ENCODE data around the gene POLR2B.

POLR2B gene

GRCh38 chr4:57074744-57075143, 96.0 kb downstream of the POLR2B start:
- Histone ChIP-seq H3K27ac (ENCODE audit: low read length) (no peak overlapping the region), H3K9me3 (ENCODE audit: control insufficient read depth, low read depth, low read length) (no peaks in the 10 kb centered on the region), H3K4me1 (ENCODE audit: control insufficient read depth, low read depth, low read length) (peaks cover 17% of the 10 kb centered on the region), H3K36me3 (ENCODE audit: control insufficient read depth, low read depth, low read length) (no peaks in the 10 kb centered on the region), H3K27me3 (ENCODE audit: control insufficient read depth, insufficient read depth, low read length) (no peaks in the 10 kb centered on the region), H3K4me3 (ENCODE audit: low read length) (no peak overlapping the region), H3K9ac (ENCODE audit: low read length) (no peak overlapping the region)

- no peak overlapping the region for H3K27ac ChIP-seq (ENCODE audit: low read length)
- no peak overlapping the region for H3K4me3 ChIP-seq (ENCODE audit: low read length)
- H3K9me3 ChIP-seq (ENCODE audit: control insufficient read depth, low read depth, low read length) = no peaks in the 10 kb centered on the region
- no peaks in the 10 kb centered on the region for H3K27me3 ChIP-seq (ENCODE audit: control insufficient read depth, insufficient read depth, low read length)
- H3K36me3 ChIP-seq (ENCODE audit: control insufficient read depth, low read depth, low read length) = no peaks in the 10 kb centered on the region
- peaks cover 17% of the 10 kb centered on the region for H3K4me1 ChIP-seq (ENCODE audit: control insufficient read depth, low read depth, low read length)
- H3K9ac ChIP-seq (ENCODE audit: low read length) = no peak overlapping the region
Measured at GRCh38 chr4:57075367-57075766, 96.7 kb downstream of the POLR2B start.

DNA sequence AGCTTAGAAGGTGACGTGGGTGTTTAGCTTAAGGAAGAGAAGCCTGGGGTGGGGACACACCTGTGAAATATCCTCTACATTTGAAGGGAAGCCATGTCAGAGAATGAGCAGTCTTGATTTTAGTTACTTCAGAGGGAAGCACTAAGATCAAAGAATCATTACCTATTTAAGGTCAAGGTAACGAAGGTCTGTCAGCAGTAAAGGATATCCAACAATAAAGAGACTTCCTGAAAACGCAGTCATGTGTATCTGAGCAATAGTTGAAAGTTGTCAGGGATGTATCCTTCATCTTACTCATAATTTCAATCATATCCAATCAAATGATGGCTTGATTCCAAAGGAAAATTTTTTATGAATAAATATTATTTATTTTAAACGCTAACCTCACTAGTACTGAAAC, 98.0 kb downstream of the POLR2B start:
- H3K4me1 ChIP-seq (ENCODE audit: control insufficient read depth, low read depth, low read length) = peaks cover 17% of the 10 kb centered on the region
- H3K36me3 ChIP-seq (ENCODE audit: control insufficient read depth, low read depth, low read length) = no peaks in the 10 kb centered on the region
- H3K4me3 ChIP-seq (ENCODE audit: low read length) = no peak overlapping the region
- H3K27ac ChIP-seq (ENCODE audit: low read length) = no peak overlapping the region
- no peak overlapping the region for H3K9ac ChIP-seq (ENCODE audit: low read length)
- H3K9me3 ChIP-seq (ENCODE audit: control insufficient read depth, low read depth, low read length) = no peaks in the 10 kb centered on the region
- no peaks in the 10 kb centered on the region for H3K27me3 ChIP-seq (ENCODE audit: control insufficient read depth, insufficient read depth, low read length)

- Histone ChIP-seq H3K9me3 (ENCODE audit: control insufficient read depth, low read depth, low read length) (no peaks in the 10 kb centered on the region), H3K27ac (ENCODE audit: low read length) (no peak overlapping the region), H3K4me1 (ENCODE audit: control insufficient read depth, low read depth, low read length) (peaks cover 17% of the 10 kb centered on the region), H3K36me3 (ENCODE audit: control insufficient read depth, low read depth, low read length) (no peaks in the 10 kb centered on the region), H3K9ac (ENCODE audit: low read length) (no peak overlapping the region), H3K4me3 (ENCODE audit: low read length) (no peak overlapping the region), H3K27me3 (ENCODE audit: control insufficient read depth, insufficient read depth, low read length) (no peaks in the 10 kb centered on the region)
Measured at GRCh38 chr4:57077550-57078343, 99.1 kb downstream of the POLR2B start.

GRCh38 chr4:57078685-57079521, 100.2 kb downstream of the POLR2B start:
- Histone ChIP-seq H3K36me3 (ENCODE audit: control insufficient read depth, low read depth, low read length) (no peaks in the 10 kb centered on the region), H3K27me3 (ENCODE audit: control insufficient read depth, insufficient read depth, low read length) (no peaks in the 10 kb centered on the region), H3K27ac (ENCODE audit: low read length) (no peak overlapping the region), H3K9ac (ENCODE audit: low read length) (no peak overlapping the region), H3K4me1 (ENCODE audit: control insufficient read depth, low read depth, low read length) (peaks cover 17% of the 10 kb centered on the region), H3K9me3 (ENCODE audit: control insufficient read depth, low read depth, low read length) (no peaks in the 10 kb centered on the region), H3K4me3 (ENCODE audit: low read length) (no peak overlapping the region)
